Peyer's patch (tissue), 4 donors: ENCODE measurements around the gene GALNT17.

ENCODE experiments used
- CTCF ChIP-seq, 6 experiments: fragments of 450-650 bp in 4 of 6; fragments of 200-600 bp in 2 of 6; sonication (generic) in 1 of 6; IDR thresholded peaks; one replicate each; pipeline ENCODE4 v1.5.1; 2017 to 2019; ENCODE audit warnings: antibody characterized with exemption in 6 of 6, mild to moderate bottlenecking in 3 of 6, moderate library complexity in 1 of 6
- POLR2A ChIP-seq, 2 donors: fragments of 450-650 bp; IDR thresholded peaks; one replicate each; pipeline ENCODE4 v1.5.1; 2017; ENCODE audit warnings: antibody characterized with exemption in 2 of 2, mild to moderate bottlenecking in 2 of 2, moderate library complexity in 2 of 2

DNA sequence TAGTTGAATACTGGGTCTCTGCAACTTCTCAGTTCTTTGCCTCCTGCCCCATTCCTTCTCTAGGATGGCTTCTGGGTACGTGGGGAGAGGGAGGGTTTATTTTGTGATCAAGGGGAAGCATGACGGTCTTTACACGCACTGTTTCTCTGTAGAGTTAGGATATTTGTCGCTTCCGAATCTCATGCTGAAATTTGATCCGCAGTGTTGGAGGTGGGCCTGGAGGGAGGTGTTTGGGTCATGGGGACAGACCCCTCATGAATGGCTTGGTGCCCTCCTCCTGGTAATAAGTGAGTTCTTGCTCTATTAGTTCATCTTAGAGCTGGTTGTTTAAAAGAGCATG is 311.2 kb downstream of the GALNT17 start:
- no peak for TF ChIP-seq CTCF (IDR thresholded peaks at IDR 0.05)
- TF ChIP-seq POLR2A (IDR thresholded peaks at IDR 0.05): no peak
